NCI-H1092 treated with DMSO at 0.1 percent for 48 hours (cell line): Measurements from ENCODE around the gene SLFN11.
A peak's percentile ranks its signal among the peaks of the same experiment; 100 is the strongest.
"Not testable (repeated sequence)": the region's sequence is repeated elsewhere in the genome, so short reads cannot be mapped to it uniquely, and the experiment has no call there.

Source experiments
- DNase-seq: peaks from one replicate; lab custom pipeline; 2025; lab: John Stamatoyannopoulos, UW

The SLFN11 gene

DNA sequence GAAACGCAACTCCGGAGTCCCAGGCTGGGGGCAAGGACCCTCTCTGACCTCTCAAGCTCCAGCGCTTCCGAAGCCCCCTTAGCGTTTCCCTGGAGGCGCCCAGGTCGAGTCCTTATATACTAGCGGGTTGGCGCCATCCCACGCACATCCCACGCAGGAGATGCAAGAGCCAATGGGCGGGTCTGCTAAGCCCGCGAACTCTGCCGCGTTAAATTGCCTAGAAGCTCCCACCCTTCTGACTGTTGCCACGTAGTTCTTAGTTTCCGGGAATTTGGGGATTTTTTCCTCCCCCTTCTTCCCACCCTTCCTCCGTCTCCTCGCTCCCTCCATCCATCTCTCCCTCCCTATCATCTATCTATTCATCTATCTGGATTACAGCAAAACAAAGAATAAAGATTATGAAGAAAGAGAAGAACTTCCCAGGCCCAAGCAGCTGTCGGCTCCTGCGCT is at the start of gene SLFN11:
Gene SLFN11 (minus strand): TSS at position 88 of the 450 bp plus-strand sequence. CDS start 9,814 bp downstream, outside the sequence.
- DNase-seq = peak; percentile 90

- DNase-seq = not testable (repeated sequence)
Measured at GRCh38 chr17:35421069-35421468, 47.6 kb upstream of the SLFN11 start.

DNA sequence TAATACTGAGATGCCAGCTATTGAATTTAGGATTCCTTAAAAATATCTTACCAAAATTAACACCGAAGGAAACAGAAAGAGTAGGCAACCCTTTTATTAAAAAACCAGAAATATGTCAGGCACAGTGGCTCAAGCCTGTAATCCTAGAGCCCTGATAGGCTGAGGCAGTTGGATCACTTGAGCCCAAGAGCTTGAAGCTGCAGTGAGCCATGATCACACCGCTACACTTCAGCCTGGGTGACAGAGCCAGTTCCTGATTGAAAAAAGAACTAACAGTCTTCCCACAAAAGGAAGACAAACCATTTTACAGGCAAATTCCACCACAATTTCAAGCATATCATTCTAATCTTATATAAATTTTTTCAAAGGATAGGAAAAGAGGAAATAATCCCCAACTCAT is 43.2 kb upstream of the SLFN11 start:
- DNase-seq = no peak

GRCh38 chr17:35414707-35415106 is 41.3 kb upstream of the SLFN11 start:
- not testable (repeated sequence) for DNase-seq

GRCh38 chr17:35414247-35414646 is 40.8 kb upstream of the SLFN11 start:
- no peak for DNase-seq

DNA sequence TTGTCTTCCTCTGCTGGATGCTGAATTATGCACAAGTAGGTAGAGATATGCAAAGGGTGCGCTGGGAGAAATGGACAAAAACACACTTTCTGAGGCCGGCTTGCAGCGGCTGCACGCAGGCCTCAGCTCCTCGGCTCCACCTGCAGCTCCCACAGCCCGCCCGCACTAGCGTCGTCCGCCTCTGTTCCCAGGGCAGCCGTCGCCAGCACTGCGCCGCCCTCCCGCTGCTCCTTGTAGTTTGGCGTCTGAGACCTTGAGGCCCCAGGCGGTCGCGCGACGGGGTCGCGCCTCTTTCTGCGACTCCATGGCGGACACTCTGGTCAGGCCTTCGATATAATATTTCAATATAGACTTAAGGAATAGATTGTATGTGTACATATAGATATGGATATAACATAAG is 34.1 kb upstream of the SLFN11 start:
- no peak for DNase-seq

DNA sequence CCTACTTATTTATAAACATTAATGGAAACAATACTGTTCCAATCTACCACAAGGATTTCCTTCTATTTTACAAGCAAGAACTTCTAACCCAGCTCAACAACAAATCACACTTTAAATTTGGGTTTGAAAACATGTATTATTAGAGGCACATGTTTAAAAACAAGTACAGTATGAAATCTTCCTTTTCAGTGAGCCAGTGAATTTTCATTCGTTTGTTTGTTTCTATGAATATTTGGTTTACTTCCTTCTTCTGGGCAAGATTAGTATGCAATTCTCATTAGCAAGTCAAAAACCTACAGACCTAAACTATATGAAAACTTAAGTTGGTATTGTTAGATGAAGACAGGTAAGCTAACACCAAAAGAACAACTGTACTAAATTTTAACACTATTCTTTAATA is 33.1 kb upstream of the SLFN11 start:
- DNase-seq = no peak

DNA sequence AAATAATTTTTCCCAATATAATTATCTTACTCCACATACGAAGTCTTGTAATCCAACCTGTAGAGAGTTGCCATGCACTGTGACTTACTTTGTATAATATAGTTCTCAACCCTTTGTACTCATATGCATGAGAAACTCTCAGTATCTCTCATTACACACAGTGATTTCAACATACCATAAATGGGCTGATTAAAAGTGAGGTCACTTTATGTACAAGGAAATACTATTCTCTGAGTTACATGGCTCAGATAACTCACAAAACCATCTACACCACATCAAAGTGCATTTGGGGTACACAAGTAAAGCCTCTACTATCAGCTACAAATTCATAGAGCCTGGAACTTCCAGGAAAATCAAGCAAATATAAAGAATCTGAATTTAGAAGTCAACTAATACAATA is 30.9 kb upstream of the SLFN11 start:
- DNase-seq = no peak

GRCh38 chr17:35393783-35394182 is 20.4 kb upstream of the SLFN11 start:
- not testable (repeated sequence) for DNase-seq

DNA sequence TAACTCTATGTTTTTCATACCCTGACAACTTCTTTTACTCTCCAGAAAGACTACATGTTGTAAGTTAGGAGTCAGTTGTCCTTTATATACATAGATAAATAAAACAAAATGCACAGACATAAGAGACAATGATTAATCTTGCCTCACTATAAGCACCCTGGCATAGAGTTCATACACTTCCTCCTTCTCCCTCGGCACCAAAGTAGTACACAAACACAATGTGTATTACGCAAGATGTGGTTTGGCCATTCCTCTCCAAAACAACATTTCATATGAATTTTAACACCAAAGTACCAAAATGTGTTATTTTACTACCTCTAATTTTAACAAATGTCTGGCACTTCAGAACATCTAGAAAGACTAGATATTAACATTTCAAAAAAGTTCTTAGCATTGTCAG is 17.2 kb upstream of the SLFN11 start:
- no peak for DNase-seq

- no peak for DNase-seq
Measured at GRCh38 chr17:35390156-35390555, 16.7 kb upstream of the SLFN11 start.

- no peak for DNase-seq
Measured at GRCh38 chr17:35387496-35387895, 14.1 kb upstream of the SLFN11 start.

DNA sequence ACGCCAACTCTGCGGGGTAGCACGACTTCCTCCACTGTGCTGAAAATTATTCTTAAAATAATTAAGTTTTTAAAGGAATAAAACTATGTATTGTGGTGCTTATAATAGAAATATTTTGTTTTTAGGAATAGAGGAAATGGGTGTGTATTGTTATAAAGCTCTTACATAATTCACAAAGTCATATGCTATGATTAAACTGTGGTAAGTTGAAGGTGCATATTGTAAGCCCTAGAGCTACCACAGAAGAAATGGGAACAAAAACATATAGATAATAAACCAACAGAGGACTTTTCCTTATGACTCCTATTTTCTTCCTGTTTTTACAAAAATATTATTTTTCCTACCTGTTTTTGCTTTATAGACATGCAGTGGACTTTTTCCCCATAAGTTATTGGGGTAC is 4.3 kb upstream of the SLFN11 start:
- DNase-seq = no peak

GRCh38 chr17:35377068-35377467 is 3.6 kb upstream of the SLFN11 start:
- no peak for DNase-seq

DNA sequence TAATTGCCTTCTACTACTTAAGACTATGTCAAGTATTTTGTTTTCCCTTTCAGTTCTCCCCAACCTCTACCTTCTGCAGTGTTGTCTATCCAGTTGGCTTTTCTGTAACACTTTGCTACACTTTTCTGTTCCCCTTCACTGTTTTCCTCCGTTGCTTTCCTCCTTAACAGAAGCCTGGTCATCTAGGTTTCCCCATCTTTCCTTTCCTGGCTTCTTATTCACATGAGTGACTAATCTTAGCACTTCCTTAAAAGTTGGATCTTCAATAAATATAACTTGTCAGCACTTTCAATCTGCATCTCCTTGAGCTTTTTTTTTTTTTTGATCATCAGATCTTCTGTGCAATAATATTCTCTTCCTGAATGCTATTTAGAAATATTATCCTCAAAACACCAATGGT is 2.8 kb upstream of the SLFN11 start:
- no peak for DNase-seq

GRCh38 chr17:35374766-35375344 is 1.4 kb upstream of the SLFN11 start:
- DNase-seq = no peak

- peak; percentile 65 for DNase-seq
Measured at GRCh38 chr17:35373984-35374765, 754 bp upstream of the SLFN11 start.

DNA sequence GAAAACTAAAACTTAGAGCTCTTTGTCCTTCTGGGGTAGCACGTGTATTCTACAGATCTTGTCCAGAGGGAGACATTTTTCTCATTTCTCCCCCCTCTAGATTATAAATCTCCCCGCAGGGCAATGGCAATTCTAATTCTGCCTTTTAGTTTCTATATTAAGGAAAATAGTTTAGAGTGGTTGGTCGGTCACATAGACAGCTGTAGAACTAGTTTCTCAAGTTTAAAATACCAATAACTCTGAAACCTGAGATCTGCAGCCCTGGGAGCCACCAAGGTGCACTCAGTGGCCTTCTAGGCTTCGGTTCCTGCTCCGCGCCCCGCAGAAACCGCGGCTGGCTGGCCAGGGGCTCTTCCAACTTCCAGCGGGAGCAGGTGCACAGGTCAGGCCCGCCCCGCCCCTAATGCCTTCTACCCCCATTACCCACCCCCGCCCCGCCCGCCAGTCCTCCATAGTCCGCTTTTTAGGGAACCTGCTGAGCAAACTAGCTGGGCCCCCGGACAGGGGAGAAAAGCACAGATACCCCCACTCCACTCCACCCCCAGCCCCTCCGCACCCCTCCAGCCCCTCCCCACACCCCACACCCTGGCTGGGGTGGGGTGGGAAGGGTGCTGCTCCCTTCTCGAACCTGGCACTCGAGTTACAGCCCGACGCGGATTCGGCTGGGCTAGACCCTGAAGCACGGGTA is 431 bp downstream of the SLFN11 start:
- DNase-seq = peak; percentile 50

DNA sequence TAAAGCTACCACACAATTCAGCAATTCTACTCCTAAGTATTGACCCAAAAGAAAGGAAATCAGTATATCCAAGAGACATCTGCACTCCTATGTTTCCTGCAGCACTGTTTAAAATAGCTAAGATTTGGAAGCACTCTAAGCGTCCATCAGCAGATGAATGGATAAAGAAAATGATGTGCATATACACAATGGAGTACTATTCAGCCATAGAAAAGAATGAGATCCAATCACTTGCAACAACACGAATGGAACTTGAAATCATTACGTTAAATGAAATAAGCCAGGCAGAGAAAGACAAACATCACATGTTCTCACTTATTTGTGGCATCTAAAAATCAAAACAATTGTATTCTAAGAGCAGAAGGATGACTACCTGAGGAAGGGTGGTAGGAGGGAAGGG is 1.5 kb downstream of the SLFN11 start:
- DNase-seq = no peak

- DNase-seq = no peak
Measured at GRCh38 chr17:35368081-35368830, 5.2 kb downstream of the SLFN11 start.

DNA sequence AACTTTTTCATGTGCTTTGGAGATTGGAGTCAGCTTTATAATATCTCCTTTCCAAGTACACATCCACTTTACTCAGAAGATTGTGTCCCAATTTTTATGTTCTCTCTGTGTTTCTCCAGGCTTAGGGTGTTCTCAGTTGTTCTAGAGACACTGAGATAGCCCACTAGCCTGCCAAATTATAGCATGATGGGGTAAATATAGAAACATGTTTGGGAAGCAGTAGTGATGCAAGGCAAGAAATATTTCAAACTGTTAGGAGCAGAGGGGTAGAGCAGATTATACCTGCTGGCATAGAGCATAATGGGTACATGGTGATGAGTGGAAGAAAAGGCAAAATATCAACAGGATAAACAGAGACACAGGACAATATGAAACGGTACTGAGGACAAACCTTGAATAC is 12.4 kb downstream of the SLFN11 start:
- no peak for DNase-seq

GRCh38 chr17:35359398-35359797 is 14.0 kb downstream of the SLFN11 start:
- DNase-seq = no peak
